ENCODE measurements around the gene CERS6.

CERS6 gene

GRCh38 chr2:168713325-168713724 lies 257.3 kb downstream of the CERS6 start:
- no peak for DNase-seq

GRCh38 chr2:168715849-168716248 lies 259.8 kb downstream of the CERS6 start:
- DNase-seq: no peak

GRCh38 chr2:168716839-168717238 lies 260.8 kb downstream of the CERS6 start:
- no peak for DNase-seq

GRCh38 chr2:168717790-168718502 lies 261.9 kb downstream of the CERS6 start:
- DNase-seq: peak; percentile 54

- no peak for DNase-seq
Observed at GRCh38 chr2:168718622-168719021, 262.6 kb downstream of the CERS6 start.

GRCh38 chr2:168719446-168719845 lies 263.4 kb downstream of the CERS6 start:
- no peak for DNase-seq

GRCh38 chr2:168722592-168722991 lies 266.5 kb downstream of the CERS6 start:
- DNase-seq: no peak

- peak; percentile 57 for DNase-seq
Observed at GRCh38 chr2:168723275-168723899, 267.3 kb downstream of the CERS6 start.

- DNase-seq: peak; percentile 21
Observed at GRCh38 chr2:168726375-168726774, 270.3 kb downstream of the CERS6 start.

- no peak for DNase-seq
Observed at GRCh38 chr2:168727904-168728470, 271.9 kb downstream of the CERS6 start.

GRCh38 chr2:168729455-168729854 lies 273.4 kb downstream of the CERS6 start:
- no peak for DNase-seq

GRCh38 chr2:168730344-168730743 lies 274.3 kb downstream of the CERS6 start:
- no peak for DNase-seq

GRCh38 chr2:168731002-168731401 lies 274.9 kb downstream of the CERS6 start:
- DNase-seq: no peak

- no peak for DNase-seq
Observed at GRCh38 chr2:168731616-168732015, 275.5 kb downstream of the CERS6 start.

GRCh38 chr2:168732100-168732499 lies 276.0 kb downstream of the CERS6 start:
- DNase-seq: no peak

GRCh38 chr2:168732506-168732905 lies 276.4 kb downstream of the CERS6 start:
- no peak for DNase-seq

GRCh38 chr2:168734199-168734760 lies 278.2 kb downstream of the CERS6 start:
- no peak for DNase-seq

GRCh38 chr2:168736649-168737445 lies 280.8 kb downstream of the CERS6 start:
- DNase-seq: no peak

GRCh38 chr2:168738062-168738461 lies 282.0 kb downstream of the CERS6 start:
- peak; percentile 20 for DNase-seq

- DNase-seq: no peak
Observed at GRCh38 chr2:168740360-168740759, 284.3 kb downstream of the CERS6 start.

GRCh38 chr2:168740788-168741187 lies 284.7 kb downstream of the CERS6 start:
- DNase-seq: no peak

GRCh38 chr2:168742258-168742932 lies 286.3 kb downstream of the CERS6 start:
- no peak for DNase-seq

- DNase-seq: no peak
Observed at GRCh38 chr2:168744844-168745243, 288.8 kb downstream of the CERS6 start.
